K562 (cell line): Measurements from ENCODE around the gene PPP1R12C. TPM values are rescaled to one million over a fixed set of nuclear protein-coding genes. Genes with fewer than 3 reads are reported as not detected.

Experiments
- ATAC-seq: fragments of 200-7000 bp; cut with Tn5 transposase; 3 replicates; pipeline ENCODE4 v1.9.1; 2020; ENCODE audit warnings: moderate library complexity
- BruUV-seq: library from RNA; stranded (reverse); fragments of 400-500 nt; replicated peaks from 2 replicates; lab custom pipeline; 2021; lab: Mats Ljungman, UMichigan
- CTCF ChIA-PET: fragments of 300-600 bp; formaldehyde crosslinking; extraction: SDS; loops from one replicate; lab custom pipeline; 2021; ENCODE audit warnings: low intra/inter-chr PET ratio; lab: Yijun Ruan, JAX
- POLR2A ChIA-PET: fragments of 300-600, 350-650 bp; sonication (Branson Sonifier 250); formaldehyde crosslinking; extraction: SDS; loops from one replicate; lab custom pipeline; 2021; ENCODE audit warnings: antibody characterized with exemption, inconsistent platforms; lab: Yijun Ruan, JAX
- DNase-seq, 4 experiments: peaks; one replicate each; pipeline versions ENCODE4 v3.0.0 to v3.0.0-alpha.2; 2011 to 2018; ENCODE audit warnings: low spot score in 3 of 4, mixed read lengths in 3 of 4; ENCODE audit errors: extremely low read depth in 1 of 4
- FAIRE-seq: peaks from 2 replicates; lab custom pipeline; 2011; peaks lifted over from hg19 to GRCh38; lab: Jason Lieb, UNC
- H2AFZ ChIP-seq: 2 replicates; pipeline ENCODE4 v1.6.0; 2011; ENCODE audit warnings: low read depth, low read length, control low read depth, inconsistent platforms
- H3K27ac ChIP-seq: fragments of 200-600 bp; 3 replicates; pipeline ENCODE4 v1.8.0; 2011; ENCODE audit warnings: low read depth, mild to moderate bottlenecking, control low read depth, inconsistent platforms, low read length, moderate library complexity, mixed read lengths; ENCODE audit errors: extremely low read depth
- H3K27me3 ChIP-seq, 2 experiments: fragments of 300-600 bp in 1 of 2; 2 replicates in 1 of 2; 3 replicates in 1 of 2; pipeline versions ENCODE4 v1.6.0 to v1.8.0; 2011; ENCODE audit warnings: inconsistent platforms in 2 of 2, low read length in 2 of 2, mild to moderate bottlenecking in 1 of 2, mixed read lengths in 1 of 2, moderate library complexity in 1 of 2; ENCODE audit not compliant: control insufficient read depth in 2 of 2, insufficient read depth in 2 of 2
- H3K36me3 ChIP-seq: fragments of 300-600 bp; 3 replicates; pipeline ENCODE4 v1.8.0; 2011; ENCODE audit warnings: mild to moderate bottlenecking, low read length, inconsistent platforms; ENCODE audit not compliant: control insufficient read depth, insufficient read depth
- H3K4me1 ChIP-seq, 2 experiments: fragments of 200-600 bp in 1 of 2; replicated peaks in 1 of 2; 2 replicates in 1 of 2; 3 replicates in 1 of 2; pipeline versions ENCODE4 v1.5.1 to v1.8.0; 2011; ENCODE audit warnings: inconsistent platforms in 2 of 2, low read length in 2 of 2, mild to moderate bottlenecking in 1 of 2, mixed read lengths in 1 of 2, moderate library complexity in 1 of 2; ENCODE audit not compliant: control insufficient read depth in 2 of 2, insufficient read depth in 2 of 2
- H3K4me2 ChIP-seq: 2 replicates; pipeline ENCODE4 v1.6.1; 2011; ENCODE audit warnings: low read length, control low read depth, inconsistent platforms, mixed read lengths; ENCODE audit not compliant: insufficient read depth
- H3K4me3 ChIP-seq: fragments of 200-600 bp; sonication (generic), shearing (Covaris generic); 2 replicates; pipeline ENCODE4 v1.5.1; 2016; ENCODE audit warnings: control low read depth, inconsistent platforms
- H3K79me2 ChIP-seq: fragments of 200-600 bp; 3 replicates; pipeline ENCODE4 v1.8.0; 2011; ENCODE audit warnings: low read length, inconsistent platforms; ENCODE audit not compliant: control insufficient read depth, insufficient read depth
- H3K9ac ChIP-seq, 2 experiments: 2 replicates each; pipeline versions ENCODE4 v1.6.0 to v1.6.1; 2011; ENCODE audit warnings: low read depth in 2 of 2, low read length in 2 of 2, control low read depth in 1 of 2, inconsistent platforms in 1 of 2, mild to moderate bottlenecking in 1 of 2, mixed read lengths in 1 of 2; ENCODE audit not compliant: insufficient read depth in 1 of 2
- H3K9me1 ChIP-seq: one replicate; pipeline ENCODE4 v1.6.0; 2011; ENCODE audit warnings: inconsistent platforms, mild to moderate bottlenecking, low read length, moderate library complexity; ENCODE audit not compliant: control insufficient read depth, insufficient read depth
- H3K9me3 ChIP-seq: replicated peaks from 2 replicates; pipeline ENCODE4 v1.5.1; 2011; ENCODE audit warnings: low read depth, low read length, inconsistent platforms; ENCODE audit not compliant: control insufficient read depth, insufficient read depth
- H4K20me1 ChIP-seq: replicated peaks from 2 replicates; pipeline ENCODE4 v1.6.1; 2011; ENCODE audit warnings: low read length, inconsistent platforms, mixed read lengths; ENCODE audit not compliant: control insufficient read depth, insufficient read depth
- FOXK2 ChIP-seq, 2 experiments: fragments of 450-650 bp; IDR thresholded peaks in 1 of 2; conservative IDR thresholded peaks in 1 of 2; 2 replicates each; pipeline ENCODE4 v1.6.1; 2016; ENCODE audit warnings: low read depth in 2 of 2, mild to moderate bottlenecking in 1 of 2
- HIVEP1 ChIP-seq: fragments of 250-450 bp; sonication (Bioruptor Pico); IDR thresholded peaks from 2 replicates; pipeline ENCODE4 v1.4.0; 2020; ENCODE audit warnings: mild to moderate bottlenecking
- ILF3 ChIP-seq: fragments of 450-650 bp; IDR thresholded peaks from 2 replicates; pipeline ENCODE4 v1.6.1; 2018; ENCODE audit warnings: antibody characterized with exemption, mild to moderate bottlenecking, moderate library complexity, borderline replicate concordance
- POLR2A ChIP-seq: fragments of 450-650 bp; conservative IDR thresholded peaks from 2 replicates; pipeline ENCODE4 v1.6.1; 2016
- PURB ChIP-seq: sonication (generic); formaldehyde crosslinking; IDR thresholded peaks from 2 replicates; pipeline ENCODE4 v1.9.0; 2021; ENCODE audit warnings: low read depth, mild to moderate bottlenecking, missing genetic modification reagents
- RBM15 ChIP-seq: fragments of 200-400 bp; formaldehyde crosslinking; IDR thresholded peaks from 2 replicates; pipeline ENCODE4 v1.6.1; 2018; ENCODE audit warnings: mild to moderate bottlenecking, low read length, moderate library complexity; ENCODE audit not compliant: insufficient read depth
- THAP12 ChIP-seq: fragments of 250-450 bp; sonication (Bioruptor Pico); IDR thresholded peaks from 2 replicates; pipeline ENCODE4 v1.9.0; 2021; ENCODE audit warnings: mild to moderate bottlenecking, inconsistent platforms
- UBTF ChIP-seq, 2 experiments: IDR thresholded peaks; 2 replicates each; pipeline ENCODE4 v1.6.1; 2012; ENCODE audit warnings: improper control_type of control experiment in 2 of 2, low read depth in 2 of 2, low read length in 2 of 2, borderline replicate concordance in 1 of 2
- ZC3H11A ChIP-seq: IDR thresholded peaks from 2 replicates; pipeline ENCODE4 v1.6.1; 2012; ENCODE audit warnings: low read depth, low read length, improper control_type of control experiment
- ZNF764 ChIP-seq: fragments of 250-450 bp; sonication (Bioruptor Pico); IDR thresholded peaks from 2 replicates; pipeline ENCODE4 v1.4.0; 2020; ENCODE audit warnings: low read depth, mild to moderate bottlenecking, moderate library complexity
- ZNF780A ChIP-seq: fragments of 250-450 bp; sonication (Bioruptor Pico); IDR thresholded peaks from 2 replicates; pipeline ENCODE4 v1.5.0; 2021; ENCODE audit warnings: mild to moderate bottlenecking
- ZNF785 ChIP-seq: fragments of 250-450 bp; sonication (Bioruptor Pico); IDR thresholded peaks from 2 replicates; pipeline ENCODE4 v1.4.0; 2020; ENCODE audit warnings: mild to moderate bottlenecking
- ZSCAN32 ChIP-seq: fragments of 450-650 bp; formaldehyde crosslinking; IDR thresholded peaks from 2 replicates; pipeline ENCODE4 v1.4.0; 2020; ENCODE audit warnings: mild to moderate bottlenecking, moderate library complexity
- WGBS: fragments of 100-300 bp; shearing (Covaris generic); methylation state at CpG from one replicate; pipeline ENCODE4 v1.1.6; 2016; ENCODE audit warnings: low coverage, mixed read lengths; ENCODE audit not compliant: insufficient coverage; ENCODE audit errors: missing lambda C conversion rate; 5-methylcytosine and 5-hydroxymethylcytosine counted together
- in situ Hi-C: fragments of 300-500 bp; cut with MboI; formaldehyde crosslinking; loops from 4 replicates; pipeline ENCODE4 v1.15.0; 2018; ENCODE audit warnings: inconsistent platforms, mixed read lengths
- intact Hi-C: fragments of 100-400 bp; cut with micrococcal nuclease; formaldehyde crosslinking; loops from 2 replicates; pipeline ENCODE4 v1.14.2; 2022
- polyA plus RNA-seq, 8 experiments: library from polyadenylated mRNA; depleted of rRNA in 4 of 8; stranded (reverse) in 5 of 8; unstranded in 3 of 8; fragments of >200 nt; fragmentation: Nextera tagmentation in 2 of 8; fragmentation: Illumina TruSeq in 1 of 8; extraction: Ambion mirVana in 2 of 8; extraction: Trizol in 1 of 8; gene quantifications; 2 replicates each; pipeline versions ENCODE4 v1.2.1 to v1.2.3, GENCODE V29; 2011 to 2014; ENCODE audit warnings: inconsistent platforms in 1 of 8, missing spikeins in 1 of 8
- total RNA-seq, 7 experiments: library from RNA; depleted of rRNA in 6 of 7; stranded (reverse); fragments of >200 nt in 6 of 7; fragmentation: Illumina TruSeq in 2 of 7; extraction: Trizol in 2 of 7; gene quantifications; 2 replicates each; pipeline versions ENCODE4 v1.2.1 to v1.2.3, GENCODE V29; 2011 to 2021; ENCODE audit warnings: low replicate concordance in 1 of 7
- TF ChIP-seq, protein P1 (sequence below): fragments of 450-650 bp; IDR thresholded peaks from 2 replicates; pipeline ENCODE4 v1.6.1; 2016; ENCODE audit warnings: borderline replicate concordance

The PPP1R12C gene
- total and polyA plus RNA-seq, 9 of the 15 experiments (the other 6 are each of a cell fraction or from before 2014, with no cell fraction given), result 1.8 to 136 (median 33.7) TPM

GRCh38 chr19:55081770-55082019, 35.7 kb downstream of the PPP1R12C start (continued):
- TF ChIP-seq ZNF785 (CRISPR knock-in tag) (no peak), ZC3H11A (no peak), FOXK2 (conservative IDR thresholded peaks at IDR 0.05 in 1 of 2, IDR thresholded peaks at IDR 0.05 in 1 of 2; ENCODE audit: low read depth in 2 of 2) (no peak), ILF3 (no peak), PURB (CRISPR knock-in tag) (no peak), ZNF764 (CRISPR knock-in tag) (no peak)

- in situ Hi-C loops, result no loop called here
- TSS peak; percentile 55 for BruUV-seq
- Histone ChIP-seq H3K4me1 (peaks cover 0 to 55% of the 10 kb centered on the region in 2 experiments; a peak in 3 of 5 replicates), H3K4me2 (peak overlapping the region; percentile 98), H4K20me1 (no peaks in the 10 kb centered on the region), H3K27me3 (no peaks in the 10 kb centered on the region), H3K79me2 (peaks cover 7% of the 10 kb centered on the region; the same call in 2 of the 3 replicates), H3K4me3 (peak overlapping the region; percentile 86), H3K9ac (peak overlapping the region; percentile 92 to 95), H3K9me3 (no peaks in the 10 kb centered on the region), H2AFZ (peak overlapping the region; percentile 93), H3K27ac (peak overlapping the region; percentile 99), H3K9me1 (no peaks in the 10 kb centered on the region), H3K36me3 (peaks cover 7% of the 10 kb centered on the region; the same call in 1 of the 3 replicates)
- FAIRE-seq (peak; percentile 92), DNase-seq (peak; percentile 94 to 96 (median 95)), ATAC-seq (peak; percentile 91)
- WGBS, result 1% methylated on average over 34 of the region's 60 CpGs
- ChIA-PET POLR2A (interaction anchor here (1.0 to 2.4 kb wide), 4 partner anchors 8 to 18 kb away, joined by 3 to 32 read pairs (median 6); partner anchors contain the start of gene RDH13), CTCF (no interaction called here)
- intact Hi-C loops, result loop anchor here (10.0 kb wide), 1 partner anchor 334 kb away; no protein-coding TSS in a partner anchor
- TF ChIP-seq POLR2A, result peak; percentile 78
- TF ChIP-seq ZSCAN32 (CRISPR knock-in tag), result 0 out of 2 replicates have a peak, but pooled peaks have one; percentile 43
- peak; percentile 23; the same call in 1 of the 2 replicates for TF ChIP-seq HIVEP1
- TF ChIP-seq RBM15, result no peak
- 0 out of 4 replicates have a peak, but pooled peaks of 1 of the 2 experiments have one; percentile 44 for TF ChIP-seq UBTF (IDR thresholded peaks at IDR 0.05; ENCODE audit: borderline replicate concordance in 1 of 2, low read depth in 2 of 2, low read length in 2 of 2)
- TF ChIP-seq ZNF780A (CRISPR knock-in tag), result no peak
- TF ChIP-seq, protein P1, sequence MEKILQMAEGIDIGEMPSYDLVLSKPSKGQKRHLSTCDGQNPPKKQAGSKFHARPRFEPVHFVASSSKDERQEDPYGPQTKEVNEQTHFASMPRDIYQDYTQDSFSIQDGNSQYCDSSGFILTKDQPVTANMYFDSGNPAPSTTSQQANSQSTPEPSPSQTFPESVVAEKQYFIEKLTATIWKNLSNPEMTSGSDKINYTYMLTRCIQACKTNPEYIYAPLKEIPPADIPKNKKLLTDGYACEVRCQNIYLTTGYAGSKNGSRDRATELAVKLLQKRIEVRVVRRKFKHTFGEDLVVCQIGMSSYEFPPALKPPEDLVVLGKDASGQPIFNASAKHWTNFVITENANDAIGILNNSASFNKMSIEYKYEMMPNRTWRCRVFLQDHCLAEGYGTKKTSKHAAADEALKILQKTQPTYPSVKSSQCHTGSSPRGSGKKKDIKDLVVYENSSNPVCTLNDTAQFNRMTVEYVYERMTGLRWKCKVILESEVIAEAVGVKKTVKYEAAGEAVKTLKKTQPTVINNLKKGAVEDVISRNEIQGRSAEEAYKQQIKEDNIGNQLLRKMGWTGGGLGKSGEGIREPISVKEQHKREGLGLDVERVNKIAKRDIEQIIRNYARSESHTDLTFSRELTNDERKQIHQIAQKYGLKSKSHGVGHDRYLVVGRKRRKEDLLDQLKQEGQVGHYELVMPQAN, result peak; percentile 61; the same call in 1 of the 2 replicates
- TF ChIP-seq THAP12 (CRISPR knock-in tag), result no peak
These were observed 36.3 kb downstream of the PPP1R12C start for GRCh38 chr19:55080968-55081769.
